Measurements from ENCODE around the gene GPR39. TPM values are rescaled to one million over a fixed set of nuclear protein-coding genes. Genes with fewer than 3 reads are reported as not detected.

Gene GPR39
- polyA plus RNA-seq, 1 donor from 2014 or later, result 1.1 TPM

- no peaks in the 10 kb centered on the region for H3K36me3 ChIP-seq (ENCODE audit: insufficient read depth, low read length)
These were observed 210.9 kb downstream of the GPR39 start for GRCh38 chr2:132627536-132627935.

GRCh38 chr2:132632000-132632649, 215.5 kb downstream of the GPR39 start:
- Histone ChIP-seq H3F3A (ENCODE audit: insufficient read depth, low read length, poor library complexity, severe bottlenecking) (no peaks in the 10 kb centered on the region), H3K9ac (ENCODE audit: low read length) (no peak overlapping the region), H3K27ac (ENCODE audit: low read length) (no peak overlapping the region), H3K9me2 (ENCODE audit: insufficient read depth, low read length) (no peaks in the 10 kb centered on the region), H2AFZ (ENCODE audit: low read depth, low read length) (no peak overlapping the region), H3K9me3 (ENCODE audit: low read length) (no peaks in the 10 kb centered on the region), H3K4me2 (ENCODE audit: low read length) (no peak overlapping the region), H3K36me3 (ENCODE audit: insufficient read depth, low read length) (no peaks in the 10 kb centered on the region), H3K79me2 (replicated peaks; ENCODE audit: insufficient read depth, low read length) (no peaks in the 10 kb centered on the region), H4K20me1 (ENCODE audit: insufficient read depth) (no peaks in the 10 kb centered on the region), H3K4me3 (ENCODE audit: low read length) (no peak overlapping the region), H3K27me3 (ENCODE audit: insufficient read depth, low read depth, low read length) (no peaks in the 10 kb centered on the region)
- TF ChIP-seq, protein P1, sequence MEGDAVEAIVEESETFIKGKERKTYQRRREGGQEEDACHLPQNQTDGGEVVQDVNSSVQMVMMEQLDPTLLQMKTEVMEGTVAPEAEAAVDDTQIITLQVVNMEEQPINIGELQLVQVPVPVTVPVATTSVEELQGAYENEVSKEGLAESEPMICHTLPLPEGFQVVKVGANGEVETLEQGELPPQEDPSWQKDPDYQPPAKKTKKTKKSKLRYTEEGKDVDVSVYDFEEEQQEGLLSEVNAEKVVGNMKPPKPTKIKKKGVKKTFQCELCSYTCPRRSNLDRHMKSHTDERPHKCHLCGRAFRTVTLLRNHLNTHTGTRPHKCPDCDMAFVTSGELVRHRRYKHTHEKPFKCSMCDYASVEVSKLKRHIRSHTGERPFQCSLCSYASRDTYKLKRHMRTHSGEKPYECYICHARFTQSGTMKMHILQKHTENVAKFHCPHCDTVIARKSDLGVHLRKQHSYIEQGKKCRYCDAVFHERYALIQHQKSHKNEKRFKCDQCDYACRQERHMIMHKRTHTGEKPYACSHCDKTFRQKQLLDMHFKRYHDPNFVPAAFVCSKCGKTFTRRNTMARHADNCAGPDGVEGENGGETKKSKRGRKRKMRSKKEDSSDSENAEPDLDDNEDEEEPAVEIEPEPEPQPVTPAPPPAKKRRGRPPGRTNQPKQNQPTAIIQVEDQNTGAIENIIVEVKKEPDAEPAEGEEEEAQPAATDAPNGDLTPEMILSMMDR (IDR thresholded peaks at IDR 0.05; ENCODE audit: poor library complexity, severe bottlenecking), result no peak
- TF ChIP-seq RAD21 (conservative IDR thresholded peaks at IDR 0.05) (no peak), REST (IDR thresholded peaks at IDR 0.05; ENCODE audit: borderline replicate concordance) (no peak), EZH2 (IDR thresholded peaks at IDR 0.05; ENCODE audit: borderline replicate concordance, insufficient read depth, low read length, poor library complexity, severe bottlenecking) (no peak), SMC3 (conservative IDR thresholded peaks at IDR 0.05; ENCODE audit: poor library complexity) (no peak), MXI1 (conservative IDR thresholded peaks at IDR 0.05; ENCODE audit: poor library complexity, severe bottlenecking) (no peak), POLR2AphosphoS5 (IDR thresholded peaks at IDR 0.05) (no peak)

More at GRCh38 chr2:132627536-132627935, 210.9 kb downstream of the GPR39 start:
- no peak overlapping the region for H3K4me3 ChIP-seq (ENCODE audit: low read length)
- no peaks in the 10 kb centered on the region for H3K79me2 ChIP-seq (replicated peaks; ENCODE audit: insufficient read depth, low read length)
- peaks cover 3% of the 10 kb centered on the region for H3K9me3 ChIP-seq (ENCODE audit: low read length)
- TF ChIP-seq RAD21 (conservative IDR thresholded peaks at IDR 0.05) (no peak), SMC3 (conservative IDR thresholded peaks at IDR 0.05; ENCODE audit: poor library complexity) (no peak), TAF1 (IDR thresholded peaks at IDR 0.05; ENCODE audit: low read depth) (no peak), MXI1 (conservative IDR thresholded peaks at IDR 0.05; ENCODE audit: poor library complexity, severe bottlenecking) (no peak), REST (IDR thresholded peaks at IDR 0.05; ENCODE audit: borderline replicate concordance) (no peak), POLR2AphosphoS5 (IDR thresholded peaks at IDR 0.05) (no peak), EZH2 (IDR thresholded peaks at IDR 0.05; ENCODE audit: borderline replicate concordance, insufficient read depth, low read length, poor library complexity, severe bottlenecking) (no peak), EP300 (conservative IDR thresholded peaks at IDR 0.05; ENCODE audit: poor library complexity, severe bottlenecking) (no peak)
- TF ChIP-seq, protein P1 (IDR thresholded peaks at IDR 0.05; ENCODE audit: poor library complexity, severe bottlenecking), result no peak
- no peaks in the 10 kb centered on the region for H3K9me2 ChIP-seq (ENCODE audit: insufficient read depth, low read length)
- no peak overlapping the region for H2AFZ ChIP-seq (ENCODE audit: low read depth, low read length)
- H4K20me1 ChIP-seq (ENCODE audit: insufficient read depth), result no peaks in the 10 kb centered on the region
- H3K27ac ChIP-seq (ENCODE audit: low read length), result no peak overlapping the region
- no peak overlapping the region for H3K9ac ChIP-seq (ENCODE audit: low read length)
- no peaks in the 10 kb centered on the region for H3K27me3 ChIP-seq (ENCODE audit: insufficient read depth, low read depth, low read length)
- no peak overlapping the region for H3K4me2 ChIP-seq (ENCODE audit: low read length)
- H3F3A ChIP-seq (ENCODE audit: insufficient read depth, low read length, poor library complexity, severe bottlenecking), result no peaks in the 10 kb centered on the region
